Measurements from ENCODE around the gene NBL1.

DNA sequence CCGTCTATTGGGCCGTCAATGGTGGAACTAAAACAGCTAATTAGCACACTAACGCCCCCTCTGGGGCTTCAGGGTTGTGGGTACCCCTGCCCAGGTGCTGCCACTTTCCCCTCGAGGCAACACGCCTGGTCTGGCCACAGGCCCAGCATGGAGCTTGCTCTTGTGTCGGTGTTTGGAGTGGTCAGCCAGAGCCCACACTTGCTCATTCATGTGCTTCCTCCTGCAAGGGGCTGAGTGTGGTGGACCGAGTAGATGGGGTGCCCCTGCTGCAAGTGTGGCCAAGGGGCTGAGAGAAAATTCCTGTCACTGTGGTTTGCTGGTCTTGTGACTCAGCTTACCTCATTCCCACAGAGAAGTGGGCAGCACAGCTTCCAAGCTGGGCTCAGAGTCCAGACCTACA, 46.2 kb downstream of the NBL1 start:
- TF ChIP-seq EZH2 (IDR thresholded peaks at IDR 0.05; ENCODE audit: low read length, missing control alignments) (no peak), CTCF (conservative IDR thresholded peaks at IDR 0.05 in 1 of 2, IDR thresholded peaks at IDR 0.05 in 1 of 2; ENCODE audit: low read depth in 1 of 2, low read length in 2 of 2) (no peak)

All from fibroblast of lung (primary cell).